Nucleus accumbens (tissue), 56 donors: ENCODE data around the gene USP20.

Experiments
- DNase-seq, 56 donors: peaks; one replicate each; lab custom pipeline; 2025; lab: John Stamatoyannopoulos, UW

Gene USP20

GRCh38 chr9:129907201-129907600 is 71.9 kb downstream of the USP20 start:
- DNase-seq: no peak

GRCh38 chr9:129908906-129909305 is 73.6 kb downstream of the USP20 start:
- no peak for DNase-seq

GRCh38 chr9:129909851-129910250 is 74.6 kb downstream of the USP20 start:
- DNase-seq: no peak

- no peak for DNase-seq
Observed at GRCh38 chr9:129910628-129911567, 75.6 kb downstream of the USP20 start.

- DNase-seq: no peak
Observed at GRCh38 chr9:129914051-129914450, 78.8 kb downstream of the USP20 start.

- no peak for DNase-seq
Observed at GRCh38 chr9:129916707-129917106, 81.4 kb downstream of the USP20 start.

GRCh38 chr9:129918296-129918950 is 83.2 kb downstream of the USP20 start:
- DNase-seq: no peak

GRCh38 chr9:129919277-129919676 is 84.0 kb downstream of the USP20 start:
- DNase-seq: no peak

- no peak for DNase-seq
Observed at GRCh38 chr9:129919841-129920240, 84.6 kb downstream of the USP20 start.

GRCh38 chr9:129921905-129922304 is 86.6 kb downstream of the USP20 start:
- DNase-seq: no peak

- DNase-seq: peak in 1 of 56 donors; percentile 10
Observed at GRCh38 chr9:129923589-129923988, 88.3 kb downstream of the USP20 start.

GRCh38 chr9:129929496-129930125 is 94.4 kb downstream of the USP20 start:
- no peak for DNase-seq

- DNase-seq: no peak
Observed at GRCh38 chr9:129930743-129931142, 95.5 kb downstream of the USP20 start.
